GM19351 (cell line): Measurements from ENCODE around the gene INTS3.
"Not testable (repeated sequence)": the region's sequence is repeated elsewhere in the genome, so short reads cannot be mapped to it uniquely, and the experiment has no call there.

Source experiments
- ATAC-seq: cut with Tn5 transposase; IDR thresholded peaks from one replicate; pipeline ENCODE4 v1.9.1; 2021; ENCODE audit warnings: mild to moderate bottlenecking, moderate library complexity; ENCODE audit not compliant: unreplicated experiment

Gene INTS3

GRCh38 chr1:153754266-153754665 lies 26.4 kb downstream of the INTS3 start:
- no peak for ATAC-seq

DNA sequence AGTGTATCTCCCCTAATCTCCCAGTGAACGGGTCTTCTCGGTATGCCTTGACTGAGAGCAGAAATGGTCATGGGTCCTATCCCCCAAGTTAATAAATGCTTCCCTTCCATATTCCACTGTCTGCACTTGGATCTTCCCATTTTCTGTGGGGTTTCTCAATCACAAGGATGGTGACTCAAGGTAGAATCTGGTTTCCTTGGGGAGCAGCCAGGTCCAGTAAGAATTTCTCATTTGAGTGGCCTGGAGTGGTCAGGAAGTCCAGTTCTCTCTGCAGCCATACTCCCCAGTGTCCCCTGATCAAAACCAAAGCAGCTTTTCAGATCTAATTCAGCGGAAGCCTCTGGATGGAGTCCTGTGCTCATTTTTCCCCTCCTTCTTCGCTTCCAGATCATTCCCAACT lies 32.6 kb downstream of the INTS3 start:
- no peak for ATAC-seq

DNA sequence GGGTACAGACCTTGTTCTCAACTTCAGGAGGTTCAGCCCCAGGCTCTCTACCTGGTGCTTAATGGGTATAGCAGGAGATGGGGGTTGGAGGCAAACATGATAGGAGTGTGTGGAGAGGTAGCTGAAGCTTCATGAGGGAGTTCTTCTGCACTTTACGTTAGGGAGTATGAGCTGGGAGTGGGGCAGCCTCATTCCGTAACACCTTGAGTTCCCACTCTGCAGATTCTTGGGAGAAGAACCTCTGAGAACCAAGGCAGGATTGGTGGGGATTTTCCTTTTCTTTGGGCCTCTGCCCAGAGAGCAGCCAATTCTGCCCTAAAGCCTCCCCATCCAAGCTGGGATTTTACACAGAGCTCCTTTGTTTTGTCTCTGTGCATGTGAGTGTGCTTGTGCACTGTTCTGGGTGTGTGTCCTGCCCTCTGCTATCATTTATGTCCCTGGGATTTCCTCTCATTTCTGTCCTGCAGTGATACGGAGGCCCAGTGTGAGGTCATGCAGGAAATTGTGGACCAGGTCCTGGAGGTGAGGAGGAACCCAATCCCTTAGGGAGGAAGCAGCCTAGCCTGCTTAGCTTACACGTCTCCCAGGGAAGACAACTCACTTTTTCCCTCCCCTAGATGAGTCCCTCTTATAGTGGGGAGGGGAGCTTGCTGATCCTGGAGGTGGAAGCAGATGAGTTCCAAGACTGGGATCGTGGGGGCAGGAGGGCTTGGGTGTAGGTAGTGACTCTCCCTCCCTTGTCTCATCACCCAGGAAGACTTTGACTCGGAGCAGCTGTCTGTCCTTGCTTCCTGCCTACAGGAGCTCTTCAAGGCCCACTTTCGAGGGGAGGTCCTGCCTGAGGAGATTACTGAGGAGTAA lies 35.7 kb downstream of the INTS3 start:
- no peak for ATAC-seq

DNA sequence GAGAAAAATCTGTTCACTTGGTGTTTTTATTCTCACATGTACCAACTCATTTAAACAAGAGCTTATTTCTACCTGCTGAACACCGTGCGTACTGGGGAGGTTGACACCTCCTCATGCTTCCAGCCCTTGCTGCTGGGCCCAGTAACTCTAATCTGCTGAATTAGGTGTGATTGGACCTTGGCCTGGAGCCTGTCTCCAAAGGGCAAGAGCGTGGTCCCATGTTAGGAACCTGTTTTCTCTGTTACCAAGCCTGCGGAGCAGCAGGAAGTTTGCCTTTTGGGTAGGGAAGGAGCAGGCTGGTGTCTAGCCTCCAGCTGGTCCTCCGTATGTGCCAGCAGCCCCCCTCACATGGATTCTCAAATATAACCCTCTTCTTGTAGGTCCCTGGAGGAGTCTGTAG lies 36.5 kb downstream of the INTS3 start:
- no peak for ATAC-seq

DNA sequence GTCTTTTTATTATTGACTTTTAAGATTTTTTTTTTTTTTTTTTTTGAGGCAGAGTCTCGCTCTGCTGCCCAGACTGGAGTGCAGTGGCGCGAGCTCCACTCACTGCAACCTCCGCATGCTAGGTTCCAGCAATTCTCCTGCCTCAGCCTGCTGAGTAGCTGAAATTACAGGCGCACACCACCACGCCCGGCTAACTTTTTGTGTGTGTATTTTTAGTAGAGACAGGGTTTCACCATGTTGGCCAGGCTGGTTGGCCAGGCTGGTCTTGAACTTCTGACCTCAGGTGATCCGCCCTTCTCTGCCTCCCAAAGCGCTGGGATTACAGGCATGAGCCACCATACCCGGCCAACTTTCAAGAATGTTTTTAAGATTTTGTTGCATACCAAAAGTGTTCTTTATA lies 38.8 kb downstream of the INTS3 start:
- not testable (repeated sequence) for ATAC-seq

DNA sequence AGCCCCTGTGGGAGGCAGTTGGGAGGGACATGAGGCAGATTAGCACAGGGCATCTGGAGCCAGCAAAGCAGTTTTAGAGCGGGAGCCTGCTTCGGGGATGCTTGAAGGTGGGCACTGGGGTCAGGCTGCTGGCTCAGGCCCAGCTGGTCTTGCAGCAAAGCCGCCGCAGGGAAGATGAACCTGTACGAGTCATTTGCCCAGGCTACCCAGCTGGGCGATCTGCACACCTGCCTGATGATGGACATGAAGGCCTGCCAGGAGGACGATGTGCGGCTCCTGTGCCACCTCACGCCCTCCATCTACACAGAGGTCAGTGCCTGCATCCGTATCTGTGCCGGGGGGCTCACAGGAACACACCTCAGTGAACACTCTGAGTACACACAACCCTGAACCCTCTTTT lies 39.7 kb downstream of the INTS3 start:
- no peak for ATAC-seq

DNA sequence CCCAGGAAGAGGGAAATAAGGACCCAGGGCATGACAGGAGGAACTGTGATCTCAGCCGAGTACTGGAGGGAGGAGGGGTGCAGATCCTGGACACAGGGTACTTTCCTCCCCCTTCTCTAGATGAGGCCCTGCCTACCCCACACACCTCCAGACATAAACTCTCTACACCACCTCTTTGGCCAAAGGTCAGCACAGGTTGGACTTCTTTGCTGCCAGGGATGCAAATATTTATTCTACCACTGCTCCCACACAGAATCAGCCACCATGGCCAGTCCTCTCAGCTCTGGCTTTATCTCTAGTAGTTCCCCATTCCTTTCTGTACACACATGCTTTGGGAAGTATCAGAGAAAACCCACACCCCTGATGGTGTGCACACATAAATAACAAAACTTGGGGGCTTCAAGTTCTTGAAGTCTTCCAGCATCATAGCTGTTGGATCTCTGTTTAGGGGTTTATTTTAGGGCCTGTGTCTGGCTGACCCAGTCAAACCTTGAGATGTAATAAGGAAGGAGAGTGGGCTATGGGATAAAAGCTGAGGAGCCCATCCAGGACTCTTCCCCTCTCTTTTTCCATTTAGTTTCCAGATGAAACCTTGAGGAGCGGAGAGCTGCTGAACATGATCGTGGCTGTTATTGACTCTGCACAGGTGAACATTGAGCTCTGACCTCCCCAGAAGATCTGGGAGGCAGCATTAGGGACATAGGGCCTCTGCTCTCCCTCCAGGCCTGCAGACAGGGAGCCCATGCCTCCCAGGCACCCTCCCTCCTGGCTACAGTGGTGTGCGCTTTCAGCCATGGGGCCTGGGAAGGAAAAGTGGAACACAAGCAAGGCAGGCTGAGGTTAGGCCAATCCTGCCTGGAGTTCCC lies 40.7 kb downstream of the INTS3 start:
- no peak for ATAC-seq

GRCh38 chr1:153769221-153769620 lies 41.4 kb downstream of the INTS3 start:
- ATAC-seq, result no peak

GRCh38 chr1:153770797-153771196 lies 42.9 kb downstream of the INTS3 start:
- no peak for ATAC-seq

GRCh38 chr1:153771261-153771660 lies 43.4 kb downstream of the INTS3 start:
- no peak for ATAC-seq

GRCh38 chr1:153771841-153772593 lies 44.2 kb downstream of the INTS3 start:
- ATAC-seq, result no peak

- no peak for ATAC-seq
These were observed 45.5 kb downstream of the INTS3 start for GRCh38 chr1:153773096-153773921.

DNA sequence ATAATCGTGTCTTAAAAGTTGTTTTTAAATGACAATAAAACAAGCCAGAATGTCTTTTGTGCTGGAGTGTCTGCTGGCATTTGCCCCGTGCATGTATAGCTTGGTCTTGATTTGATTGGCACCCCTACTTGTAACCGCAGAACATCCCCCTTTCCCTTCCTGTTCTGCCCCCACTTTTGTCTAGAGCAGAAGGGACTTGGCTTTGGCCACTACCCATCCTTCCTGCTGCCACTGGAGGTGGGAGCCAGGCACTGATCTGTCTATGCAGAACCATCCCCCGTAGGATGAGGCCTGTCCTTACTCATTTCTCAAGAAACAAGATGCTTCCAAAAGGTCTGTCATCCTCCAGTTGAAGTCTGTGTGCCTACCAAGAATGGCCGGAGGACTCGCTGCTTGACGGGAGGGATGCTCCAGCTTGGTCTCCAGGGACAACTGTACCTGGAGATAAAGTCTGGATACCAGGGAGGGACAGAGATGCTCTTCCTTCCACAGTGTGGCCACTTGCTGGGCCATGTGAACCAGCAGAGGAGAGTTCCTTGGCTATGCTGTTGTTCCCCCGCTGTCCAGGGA lies 46.3 kb downstream of the INTS3 start:
- no peak for ATAC-seq

DNA sequence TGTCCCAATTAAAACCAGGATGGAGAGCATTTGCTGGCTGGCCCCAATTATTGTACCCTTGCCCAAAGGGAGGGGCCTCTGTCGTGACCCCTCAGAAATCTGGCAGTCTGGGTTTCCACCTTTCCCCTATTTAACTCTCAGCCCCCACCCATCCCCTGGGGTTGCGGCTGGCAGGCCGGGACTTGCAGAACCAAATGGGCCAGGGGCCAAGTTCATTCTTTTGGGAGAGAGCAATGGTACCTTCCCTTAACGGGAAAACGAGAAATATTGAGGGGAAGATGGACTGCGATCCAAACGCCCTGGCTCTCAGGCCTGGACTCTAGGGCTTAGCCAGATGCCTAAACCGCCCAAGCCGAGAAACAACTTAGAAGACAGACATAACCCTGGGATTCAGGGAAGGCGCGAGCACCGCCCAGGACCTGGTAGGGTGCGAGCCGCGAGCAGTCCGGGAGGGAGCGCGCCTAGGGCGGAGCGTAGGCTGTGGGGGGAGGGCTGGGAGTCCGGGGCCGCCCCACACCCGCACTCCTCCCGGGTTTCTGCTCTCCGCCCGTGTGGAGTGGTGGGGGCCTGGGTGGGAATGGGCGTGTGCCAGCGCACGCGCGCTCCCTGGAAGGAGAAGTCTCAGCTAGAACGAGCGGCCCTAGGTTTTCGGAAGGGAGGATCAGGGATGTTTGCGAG lies 47.1 kb downstream of the INTS3 start, which contains the start of gene SLC27A3:
Gene SLC27A3 (plus strand): TSS at position 628 of the 678 bp plus-strand sequence. CDS start 91 bp downstream, outside the sequence.
- peak; percentile 26 for ATAC-seq

GRCh38 chr1:153775458-153776327 lies 47.8 kb downstream of the INTS3 start:
- ATAC-seq, result peak; percentile 64

DNA sequence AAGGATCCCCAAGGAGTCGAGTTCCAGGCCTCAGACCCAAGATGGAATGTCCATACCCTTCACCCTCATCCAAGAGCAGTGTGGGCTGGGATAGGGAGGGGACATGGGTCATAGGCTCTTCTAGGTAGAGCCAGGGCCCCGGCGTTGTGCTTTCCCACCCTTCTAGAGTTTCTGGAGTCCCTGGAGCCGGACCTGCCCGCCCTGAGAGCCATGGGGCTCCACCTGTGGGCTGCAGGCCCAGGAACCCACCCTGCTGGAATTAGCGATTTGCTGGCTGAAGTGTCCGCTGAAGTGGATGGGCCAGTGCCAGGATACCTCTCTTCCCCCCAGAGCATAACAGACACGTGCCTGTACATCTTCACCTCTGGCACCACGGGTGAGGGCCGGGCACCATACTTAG lies 48.5 kb downstream of the INTS3 start:
- ATAC-seq, result no peak

DNA sequence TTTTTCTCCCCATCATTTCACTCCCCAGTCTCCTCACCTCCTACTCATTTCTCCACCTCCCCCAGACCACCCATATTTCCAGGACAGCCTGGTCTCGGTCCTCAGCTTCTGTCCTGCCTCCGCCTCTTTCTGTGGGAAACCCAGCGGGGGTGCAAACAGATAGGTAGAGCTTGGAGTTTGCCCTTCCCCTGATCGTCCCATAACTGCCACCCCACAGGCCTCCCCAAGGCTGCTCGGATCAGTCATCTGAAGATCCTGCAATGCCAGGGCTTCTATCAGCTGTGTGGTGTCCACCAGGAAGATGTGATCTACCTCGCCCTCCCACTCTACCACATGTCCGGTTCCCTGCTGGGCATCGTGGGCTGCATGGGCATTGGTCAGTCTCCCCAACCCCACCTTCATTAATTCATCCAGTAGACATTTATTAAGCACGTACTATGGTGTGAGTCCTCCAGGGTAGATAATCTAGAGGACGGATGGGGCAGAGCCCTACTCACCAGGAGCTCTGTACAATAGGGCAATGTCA lies 49.1 kb downstream of the INTS3 start:
- no peak for ATAC-seq

DNA sequence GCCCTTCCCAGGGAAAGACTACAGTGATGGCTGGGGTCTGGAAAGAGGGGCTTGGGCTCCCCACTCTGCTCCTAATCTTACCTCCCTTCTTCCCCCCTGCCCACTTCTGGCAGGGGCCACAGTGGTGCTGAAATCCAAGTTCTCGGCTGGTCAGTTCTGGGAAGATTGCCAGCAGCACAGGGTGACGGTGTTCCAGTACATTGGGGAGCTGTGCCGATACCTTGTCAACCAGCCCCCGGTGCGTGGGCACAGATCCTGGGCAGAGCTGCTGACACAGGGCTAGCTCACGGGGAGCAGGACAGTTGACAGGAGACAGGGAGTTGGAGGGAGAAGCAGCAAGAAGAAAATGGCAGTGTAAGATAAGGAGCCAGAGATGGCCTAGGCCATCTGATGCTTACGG lies 49.8 kb downstream of the INTS3 start:
- ATAC-seq, result no peak
